H9 (cell line): ENCODE data around the gene PLXNA2. TPM values are rescaled to one million over a fixed set of nuclear protein-coding genes. Genes with fewer than 3 reads are reported as not detected.

Source experiments
- DNase-seq: peaks from one replicate; pipeline ENCODE4 v3.0.0-alpha.2; 2017
- H2AFZ ChIP-seq: one replicate; pipeline ENCODE4 v1.6.1; 2013; ENCODE audit warnings: mild to moderate bottlenecking, low read length, control low read depth, moderate library complexity
- H2AK5ac ChIP-seq: 2 replicates; pipeline ENCODE4 v1.6.1; 2013; ENCODE audit warnings: low read length, control low read depth, mixed read lengths; ENCODE audit not compliant: insufficient read length
- H2BK120ac ChIP-seq: one replicate; pipeline ENCODE4 v1.6.1; 2013; ENCODE audit warnings: low read depth, mild to moderate bottlenecking, low read length, control low read depth, inconsistent platforms; ENCODE audit not compliant: poor library complexity, severe bottlenecking
- H2BK12ac ChIP-seq: 2 replicates; pipeline ENCODE4 v1.6.1; 2013; ENCODE audit warnings: low read length, control low read depth, mixed read lengths, low read depth; ENCODE audit not compliant: insufficient read length
- H2BK15ac ChIP-seq: 2 replicates; pipeline ENCODE4 v1.6.1; 2013; ENCODE audit warnings: low read depth, low read length, control low read depth
- H2BK20ac ChIP-seq: one replicate; pipeline ENCODE4 v1.6.1; 2013; ENCODE audit warnings: low read depth, mild to moderate bottlenecking, low read length, control low read depth, inconsistent platforms; ENCODE audit not compliant: poor library complexity, severe bottlenecking
- H2BK5ac ChIP-seq: 2 replicates; pipeline ENCODE4 v1.6.1; 2013; ENCODE audit warnings: low read length, control low read depth, mixed read lengths; ENCODE audit not compliant: insufficient read length
- H3K14ac ChIP-seq: 2 replicates; pipeline ENCODE4 v1.6.1; 2013; ENCODE audit warnings: low read length, control low read depth; ENCODE audit not compliant: insufficient read depth
- H3K18ac ChIP-seq: 2 replicates; pipeline ENCODE4 v1.6.1; 2013; ENCODE audit warnings: low read depth, mild to moderate bottlenecking, mixed read lengths, low read length, control low read depth; ENCODE audit not compliant: insufficient read length
- H3K23ac ChIP-seq: 2 replicates; pipeline ENCODE4 v1.6.1; 2013; ENCODE audit warnings: low read length, control low read depth, mixed read lengths, low read depth; ENCODE audit not compliant: insufficient read length
- H3K23me2 ChIP-seq: 2 replicates; pipeline ENCODE4 v1.6.1; 2013; ENCODE audit warnings: low read depth, mild to moderate bottlenecking, mixed read lengths, low read length, control low read depth; ENCODE audit not compliant: insufficient read length, poor library complexity, severe bottlenecking
- H3K27ac ChIP-seq: 2 replicates; pipeline ENCODE4 v1.5.1; 2013; ENCODE audit warnings: low read length, control low read depth, mixed read lengths, low read depth; ENCODE audit not compliant: insufficient read length
- H3K27me3 ChIP-seq: 2 replicates; pipeline ENCODE4 v1.6.1; 2013; ENCODE audit warnings: low read length, control low read depth, inconsistent platforms; ENCODE audit not compliant: insufficient read depth
- H3K4ac ChIP-seq: 2 replicates; pipeline ENCODE4 v1.6.1; 2013; ENCODE audit warnings: low read depth, mild to moderate bottlenecking, control low read depth, inconsistent platforms, low read length, moderate library complexity
- H3K4me1 ChIP-seq: 2 replicates; pipeline ENCODE4 v1.6.1; 2013; ENCODE audit warnings: low read length, control low read depth, inconsistent platforms; ENCODE audit not compliant: insufficient read depth
- H3K4me2 ChIP-seq: 2 replicates; pipeline ENCODE4 v1.6.1; 2013; ENCODE audit warnings: low read length, control low read depth, mixed read lengths; ENCODE audit not compliant: insufficient read length, insufficient read depth
- H3K56ac ChIP-seq: 2 replicates; pipeline ENCODE4 v1.6.1; 2013; ENCODE audit warnings: low read depth, mild to moderate bottlenecking, mixed read lengths, low read length, control low read depth; ENCODE audit not compliant: insufficient read length
- H3K79me1 ChIP-seq: 2 replicates; pipeline ENCODE4 v1.6.1; 2013; ENCODE audit warnings: low read depth, mild to moderate bottlenecking, moderate library complexity, low read length, control low read depth, inconsistent platforms; ENCODE audit not compliant: insufficient read depth, poor library complexity, severe bottlenecking
- H3K79me2 ChIP-seq: 2 replicates; pipeline ENCODE4 v1.6.1; 2013; ENCODE audit warnings: low read length, control low read depth, inconsistent platforms; ENCODE audit not compliant: insufficient read depth
- H3K9ac ChIP-seq: 2 replicates; pipeline ENCODE4 v1.6.1; 2013; ENCODE audit warnings: low read length, control low read depth, mixed read lengths; ENCODE audit not compliant: insufficient read length; ENCODE audit errors: extremely low read depth
- H3K9me3 ChIP-seq: one replicate; pipeline ENCODE4 v1.6.1; 2013; ENCODE audit warnings: low read depth, low read length, inconsistent platforms; ENCODE audit not compliant: control insufficient read depth
- H3T11ph ChIP-seq: one replicate; pipeline ENCODE4 v1.6.1; 2013; ENCODE audit warnings: mild to moderate bottlenecking, low read length, control low read depth, inconsistent platforms
- H4K20me1 ChIP-seq: one replicate; pipeline ENCODE4 v1.6.1; 2013; ENCODE audit not compliant: control insufficient read depth, insufficient read length, insufficient read depth
- H4K5ac ChIP-seq: 2 replicates; pipeline ENCODE4 v1.6.1; 2013; ENCODE audit warnings: low read depth, mild to moderate bottlenecking, mixed read lengths, low read length, control low read depth; ENCODE audit not compliant: insufficient read length
- H4K8ac ChIP-seq: replicated peaks from 2 replicates; pipeline ENCODE4 v1.6.1; 2013; ENCODE audit warnings: low read length, control low read depth, mixed read lengths, low read depth; ENCODE audit not compliant: insufficient read length
- H4K91ac ChIP-seq: 2 replicates; pipeline ENCODE4 v1.6.1; 2013; ENCODE audit warnings: low read depth, mild to moderate bottlenecking, moderate library complexity, mixed read lengths, low read length, control low read depth; ENCODE audit not compliant: insufficient read length
- H3K27ac Mint-ChIP-seq, 3 experiments: 2 replicates in 2 of 3; 3 replicates in 1 of 3; pipeline ENCODE4 v1.8.0; 2020 to 2021; ENCODE audit warnings: mixed read lengths in 3 of 3, mild to moderate bottlenecking in 1 of 3, moderate library complexity in 1 of 3
- H3K27me3 Mint-ChIP-seq: 2 replicates; pipeline ENCODE4 v1.8.0; 2021; ENCODE audit warnings: low read depth, mild to moderate bottlenecking, moderate library complexity, mixed read lengths
- H3K36me3 Mint-ChIP-seq, 3 experiments: 2 replicates in 2 of 3; 3 replicates in 1 of 3; pipeline ENCODE4 v1.8.0; 2020 to 2021; ENCODE audit warnings: low read depth in 3 of 3, mixed read lengths in 3 of 3; ENCODE audit not compliant: insufficient read depth in 1 of 3
- H3K4me1 Mint-ChIP-seq, 2 experiments: 2 replicates each; pipeline ENCODE4 v1.8.0; 2020; ENCODE audit warnings: mixed read lengths in 2 of 2
- H3K4me3 Mint-ChIP-seq, 2 experiments: 2 replicates in 1 of 2; 3 replicates in 1 of 2; pipeline ENCODE4 v1.8.0; 2020 to 2021; ENCODE audit warnings: mild to moderate bottlenecking in 2 of 2, mixed read lengths in 2 of 2, moderate library complexity in 1 of 2
- H3K9me3 Mint-ChIP-seq, 2 experiments: 2 replicates in 1 of 2; 3 replicates in 1 of 2; pipeline ENCODE4 v1.8.0; 2020; ENCODE audit warnings: mild to moderate bottlenecking in 2 of 2, mixed read lengths in 2 of 2, moderate library complexity in 1 of 2
- WGBS: extraction: QIAGEN DNeasy Blood & Tissue Kit; methylation state at CpG from one replicate; pipeline ENCODE4 v1.1.7; 2013; ENCODE audit warnings: missing lambda C conversion rate, low lambda C conversion rate, mixed read lengths; ENCODE audit not compliant: insufficient read length; ENCODE audit errors: extremely low coverage; 5-methylcytosine and 5-hydroxymethylcytosine counted together
- total RNA-seq: library from RNA; stranded (reverse); gene quantifications from 2 replicates; pipeline ENCODE4 v1.2.1, GENCODE V29; 2021
- TF ChIP-seq, protein P1 (sequence below): fragments of 200-600 bp; sonication (generic); conservative IDR thresholded peaks from 3 replicates; pipeline ENCODE4 v1.8.0; 2021; ENCODE audit warnings: antibody characterized with exemption, mild to moderate bottlenecking

The PLXNA2 gene
- total RNA-seq, 1 experiment from 2014 or later = 0.57 TPM

GRCh38 chr1:208059409-208060001 lies 184.7 kb downstream of the PLXNA2 start:
- H3K27me3 ChIP-seq = no peaks in the 10 kb centered on the region
- no peaks in the 10 kb centered on the region for H3K79me1 ChIP-seq
- Mint-ChIP-seq H3K27me3 (peaks cover 12% of the 10 kb centered on the region), H3K36me3 (no peaks in the 10 kb centered on the region), H3K4me1 (peaks cover 18 to 43% of the 10 kb centered on the region in 2 experiments), H3K4me3 (no peak overlapping the region), H3K9me3 (no peaks in the 10 kb centered on the region), H3K27ac (no peak overlapping the region; a peak in 3 of 7 replicates)
- no peak overlapping the region for H3K18ac ChIP-seq
- H2BK20ac ChIP-seq = no peak overlapping the region
- no peaks in the 10 kb centered on the region for H3K23me2 ChIP-seq
- no peak overlapping the region for H2BK120ac ChIP-seq
- no peak overlapping the region for H4K5ac ChIP-seq
- no peak overlapping the region for H3K4ac ChIP-seq
- no peak overlapping the region for H3K14ac ChIP-seq
- no peak overlapping the region for H2AFZ ChIP-seq
- H4K8ac ChIP-seq = no peak overlapping the region
- H3K9me3 ChIP-seq = no peaks in the 10 kb centered on the region
- H4K20me1 ChIP-seq = no peaks in the 10 kb centered on the region
- H3K23ac ChIP-seq = no peak overlapping the region
- H4K91ac ChIP-seq = no peak overlapping the region
- H2AK5ac ChIP-seq = no peak overlapping the region
- H2BK5ac ChIP-seq = no peak overlapping the region
- H3K4me1 ChIP-seq = no peaks in the 10 kb centered on the region
- no peaks in the 10 kb centered on the region for H3K79me2 ChIP-seq
- TF ChIP-seq, protein P1, sequence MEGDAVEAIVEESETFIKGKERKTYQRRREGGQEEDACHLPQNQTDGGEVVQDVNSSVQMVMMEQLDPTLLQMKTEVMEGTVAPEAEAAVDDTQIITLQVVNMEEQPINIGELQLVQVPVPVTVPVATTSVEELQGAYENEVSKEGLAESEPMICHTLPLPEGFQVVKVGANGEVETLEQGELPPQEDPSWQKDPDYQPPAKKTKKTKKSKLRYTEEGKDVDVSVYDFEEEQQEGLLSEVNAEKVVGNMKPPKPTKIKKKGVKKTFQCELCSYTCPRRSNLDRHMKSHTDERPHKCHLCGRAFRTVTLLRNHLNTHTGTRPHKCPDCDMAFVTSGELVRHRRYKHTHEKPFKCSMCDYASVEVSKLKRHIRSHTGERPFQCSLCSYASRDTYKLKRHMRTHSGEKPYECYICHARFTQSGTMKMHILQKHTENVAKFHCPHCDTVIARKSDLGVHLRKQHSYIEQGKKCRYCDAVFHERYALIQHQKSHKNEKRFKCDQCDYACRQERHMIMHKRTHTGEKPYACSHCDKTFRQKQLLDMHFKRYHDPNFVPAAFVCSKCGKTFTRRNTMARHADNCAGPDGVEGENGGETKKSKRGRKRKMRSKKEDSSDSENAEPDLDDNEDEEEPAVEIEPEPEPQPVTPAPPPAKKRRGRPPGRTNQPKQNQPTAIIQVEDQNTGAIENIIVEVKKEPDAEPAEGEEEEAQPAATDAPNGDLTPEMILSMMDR = no peak
- no peak overlapping the region for H3K56ac ChIP-seq
- no peak overlapping the region for H3T11ph ChIP-seq
- no peak overlapping the region for H2BK12ac ChIP-seq
- DNase-seq = no peak
- no peak overlapping the region for H2BK15ac ChIP-seq
- no peak overlapping the region for H3K27ac ChIP-seq
- H3K9ac ChIP-seq = no peak overlapping the region
- no peak overlapping the region for H3K4me2 ChIP-seq
- no CpG with 5 or more reads among the region's 6 CpGs for WGBS
